ENCODE data around the gene PRICKLE2. TPM values are rescaled to one million over a fixed set of nuclear protein-coding genes. Genes with fewer than 3 reads are reported as not detected.

Gene PRICKLE2
- total RNA-seq, 4 donors from 2014 or later, result 71.8 to 99.9 (median 84.4) TPM

- DNase-seq (ENCODE audit: extremely low spot score), result no peak
- peak overlapping the region; percentile 66 to 77 (median 72) for H3K27ac ChIP-seq (replicated peaks in 1 of 4)
- H3K9me3 ChIP-seq, result no peaks in the 10 kb centered on the region
- TF ChIP-seq EP300 (IDR thresholded peaks at IDR 0.05), result no peak
- TF ChIP-seq CTCF (IDR thresholded peaks at IDR 0.05), result no peak
- TF ChIP-seq POLR2A (IDR thresholded peaks at IDR 0.05; ENCODE audit: low read depth), result no peak
- TF ChIP-seq POLR2AphosphoS5 (IDR thresholded peaks at IDR 0.05), result no peak
- peaks cover 9 to 92% (median 69%) of the 10 kb centered on the region in 4 donors for H3K4me1 ChIP-seq
- 62% methylated on average over 5 of the region's 5 CpGs for WGBS
- H3K36me3 ChIP-seq, result peaks cover 13 to 44% (median 25%) of the 10 kb centered on the region in 4 donors
- intact Hi-C loops (cut with DNase I), result no loop called here
- H3K27me3 ChIP-seq, result no peaks in the 10 kb centered on the region
- no peak overlapping the region for H3K4me3 ChIP-seq
These were observed 81.7 kb downstream of the PRICKLE2 start for GRCh38 chr3:64143409-64144130.

GRCh38 chr3:64141476-64141875, 83.8 kb downstream of the PRICKLE2 start:
- H3K4me1 ChIP-seq, result peaks cover 13 to 92% (median 86%) of the 10 kb centered on the region in 4 donors
- 63% methylated on average over 3 of the region's 3 CpGs for WGBS
- TF ChIP-seq CTCF (IDR thresholded peaks at IDR 0.05) (no peak), EP300 (IDR thresholded peaks at IDR 0.05) (no peak), POLR2A (IDR thresholded peaks at IDR 0.05; ENCODE audit: low read depth) (no peak), POLR2AphosphoS5 (IDR thresholded peaks at IDR 0.05) (no peak)

GRCh38 chr3:64140651-64141050, 84.6 kb downstream of the PRICKLE2 start:
- Histone ChIP-seq H3K27me3 (no peaks in the 10 kb centered on the region), H3K36me3 (peaks cover 0 to 22% (median 4%) of the 10 kb centered on the region in 4 donors), H3K27ac (replicated peaks in 1 of 4) (peak overlapping the region; percentile 66 to 77 (median 72)), H3K4me1 (peaks cover 13 to 89% (median 81%) of the 10 kb centered on the region in 4 donors), H3K9me3 (no peaks in the 10 kb centered on the region), H3K4me3 (no peak overlapping the region)
- peak in 1 of 2 donors; percentile 9 for TF ChIP-seq POLR2AphosphoS5 (IDR thresholded peaks at IDR 0.05)
- TF ChIP-seq POLR2A (IDR thresholded peaks at IDR 0.05; ENCODE audit: low read depth), result no peak
- no peak for DNase-seq (ENCODE audit: extremely low spot score)
- intact Hi-C loops (cut with DNase I), result no loop called here
- WGBS, result 56% methylated on average over 2 of the region's 4 CpGs

More at GRCh38 chr3:64141476-64141875, 83.8 kb downstream of the PRICKLE2 start:
- no peaks in the 10 kb centered on the region for H3K27me3 ChIP-seq
- H3K36me3 ChIP-seq, result peaks cover 4 to 28% (median 12%) of the 10 kb centered on the region in 4 donors
- peak overlapping the region; percentile 66 to 77 (median 72) for H3K27ac ChIP-seq (replicated peaks in 1 of 4)
- intact Hi-C loops (cut with DNase I), result no loop called here
- DNase-seq (ENCODE audit: extremely low spot score), result no peak
- no peaks in the 10 kb centered on the region for H3K9me3 ChIP-seq
- H3K4me3 ChIP-seq, result no peak overlapping the region

- peak overlapping the region in 3 of 4 donors; percentile 60 to 67 (median 62) for H3K27ac ChIP-seq (replicated peaks in 1 of 4)
- intact Hi-C loops (cut with DNase I), result no loop called here
- peaks cover 5 to 87% (median 81%) of the 10 kb centered on the region in 4 donors for H3K4me1 ChIP-seq
- H3K27me3 ChIP-seq, result no peaks in the 10 kb centered on the region
- no peak for TF ChIP-seq POLR2A (IDR thresholded peaks at IDR 0.05; ENCODE audit: low read depth)
- peaks cover 0 to 19% (median 2%) of the 10 kb centered on the region in 4 donors for H3K36me3 ChIP-seq
- 79% methylated on average over 2 of the region's 2 CpGs for WGBS
- DNase-seq (ENCODE audit: extremely low spot score), result no peak
- no peak overlapping the region for H3K4me3 ChIP-seq
- H3K9me3 ChIP-seq, result no peaks in the 10 kb centered on the region
These were observed 86.5 kb downstream of the PRICKLE2 start for GRCh38 chr3:64138656-64139375.

- H3K9me3 ChIP-seq, result no peaks in the 10 kb centered on the region
- DNase-seq (ENCODE audit: extremely low spot score), result no peak
- intact Hi-C loops (cut with DNase I), result no loop called here
- H3K4me1 ChIP-seq, result peaks cover 4 to 87% (median 81%) of the 10 kb centered on the region in 4 donors
- WGBS, result 59% methylated on average over 1 of the region's 1 CpG
- no peaks in the 10 kb centered on the region for H3K27me3 ChIP-seq
- peak overlapping the region; percentile 60 to 67 (median 64) for H3K27ac ChIP-seq (replicated peaks in 1 of 4)
- peaks cover 0 to 19% (median 2%) of the 10 kb centered on the region in 4 donors for H3K36me3 ChIP-seq
- H3K4me3 ChIP-seq, result no peak overlapping the region
- TF ChIP-seq EP300 (IDR thresholded peaks at IDR 0.05) (no peak), POLR2A (IDR thresholded peaks at IDR 0.05; ENCODE audit: low read depth) (no peak), CTCF (IDR thresholded peaks at IDR 0.05) (no peak), POLR2AphosphoS5 (IDR thresholded peaks at IDR 0.05) (no peak)
These were observed 87.2 kb downstream of the PRICKLE2 start for GRCh38 chr3:64138046-64138445.

Measured in esophagus muscularis mucosa (tissue), 4 donors.